ENCODE measurements around the gene ANKRD9. TPM values are rescaled to one million over a fixed set of nuclear protein-coding genes. Genes with fewer than 3 reads are reported as not detected.

Gene ANKRD9
- total and polyA plus RNA-seq, 10 of the 15 experiments (the other 5 are each of a cell fraction or from before 2014, with no cell fraction given), result 0.03 to 3.6 (median 0.49) TPM

DNA sequence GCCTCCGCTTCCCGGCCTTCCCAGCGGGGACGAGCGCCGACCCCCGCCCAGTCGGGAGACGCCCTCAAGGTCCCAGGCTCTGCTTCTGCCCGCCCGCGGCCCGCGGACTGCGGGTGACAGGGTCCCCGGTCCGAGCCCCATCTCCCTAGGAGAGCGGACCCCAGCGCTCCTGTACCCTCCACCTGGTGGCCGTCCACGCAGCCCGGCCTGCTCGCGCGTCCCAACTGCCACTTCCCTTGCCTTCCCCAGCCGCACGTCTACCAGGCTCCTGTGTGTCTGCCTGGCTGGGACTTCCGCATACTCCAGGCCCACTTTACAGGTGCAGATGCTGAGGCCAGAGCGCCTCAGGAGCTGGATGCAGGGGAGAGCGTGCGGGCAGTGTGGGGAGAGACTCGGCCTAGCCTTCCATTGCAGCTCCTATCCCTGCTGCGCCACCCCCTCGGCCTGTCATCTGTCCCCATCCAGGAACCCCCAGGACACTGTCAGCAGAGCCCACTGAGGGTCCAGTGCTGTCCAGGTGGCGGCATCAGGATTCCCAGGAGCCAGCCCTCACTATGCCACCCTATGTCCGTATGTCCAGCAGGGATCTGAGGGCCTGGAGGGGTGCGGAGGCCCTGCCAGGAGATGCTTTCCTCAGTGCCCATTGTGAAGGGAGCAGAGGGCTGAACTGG is 8.0 kb upstream of the ANKRD9 start:
- Histone ChIP-seq H2AFZ (ENCODE audit: control insufficient read depth, low read depth, low read length) (peak overlapping the region; percentile 85), H3K9me3 (replicated peaks; ENCODE audit: control insufficient read depth, insufficient read depth, low read length) (no peaks in the 10 kb centered on the region), H3K36me3 (ENCODE audit: control insufficient read depth in 2 of 2, insufficient read depth in 2 of 2, low read length in 1 of 2) (no peaks in the 10 kb centered on the region), H3K27me3 (replicated peaks in 1 of 2; ENCODE audit: control insufficient read depth in 2 of 2, insufficient read depth in 2 of 2, low read length in 1 of 2) (peaks cover 0 to 2% of the 10 kb centered on the region in 2 experiments; a peak in 1 of 4 replicates), H3K4me2 (ENCODE audit: control insufficient read depth, insufficient read depth) (peak overlapping the region; percentile 77), H4K20me1 (ENCODE audit: control insufficient read depth, insufficient read depth) (no peaks in the 10 kb centered on the region), H3K9ac (ENCODE audit: control insufficient read depth, insufficient read depth, low read length) (peak overlapping the region; percentile 56; the same call in 1 of the 2 replicates), H3K4me3 (peak overlapping the region; percentile 46; the same call in 1 of the 2 replicates), H3K79me2 (ENCODE audit: control insufficient read depth, insufficient read depth, low read length) (no peaks in the 10 kb centered on the region), H3K4me1 (ENCODE audit: control insufficient read depth, insufficient read depth, low read length) (no peaks in the 10 kb centered on the region), H3K27ac (ENCODE audit: control insufficient read depth, insufficient read depth) (no peak overlapping the region)
- ATAC-seq, result peak; percentile 31
- intact Hi-C loops (cut with micrococcal nuclease; ENCODE audit: unreplicated experiment), result loop anchor here (5.0 to 10.0 kb wide), 2 partner anchors 200 to 553 kb away; partner anchors contain the start of genes DYNC1H1 and ZNF839
- ChIA-PET SMC1A (ENCODE audit: uncharacterized antibody, unreplicated experiment) (interaction anchor here (1.2 to 1.5 kb wide), 2 partner anchors 79 to 200 kb away, joined by 5 to 6 read pairs; no protein-coding TSS in a partner anchor), POLR2A (no interaction called here), RAD21 (ENCODE audit: unreplicated experiment) (interaction anchor here (3.0 kb wide), 1 partner anchor 79 kb away, joined by 10 read pairs; no protein-coding TSS in a partner anchor), CTCF (interaction anchor here (1.0 to 2.8 kb wide), 5 partner anchors 8 to 200 kb away, joined by 3 to 15 read pairs (median 4); partner anchors contain the start of gene ANKRD9)
- WGBS (ENCODE audit: insufficient coverage, insufficient replicate concordance, low lambda C conversion rate, missing lambda C conversion rate), result 29% methylated on average over 32 of the region's 37 CpGs
- no peak for FAIRE-seq
- TF ChIP-seq, protein P1, sequence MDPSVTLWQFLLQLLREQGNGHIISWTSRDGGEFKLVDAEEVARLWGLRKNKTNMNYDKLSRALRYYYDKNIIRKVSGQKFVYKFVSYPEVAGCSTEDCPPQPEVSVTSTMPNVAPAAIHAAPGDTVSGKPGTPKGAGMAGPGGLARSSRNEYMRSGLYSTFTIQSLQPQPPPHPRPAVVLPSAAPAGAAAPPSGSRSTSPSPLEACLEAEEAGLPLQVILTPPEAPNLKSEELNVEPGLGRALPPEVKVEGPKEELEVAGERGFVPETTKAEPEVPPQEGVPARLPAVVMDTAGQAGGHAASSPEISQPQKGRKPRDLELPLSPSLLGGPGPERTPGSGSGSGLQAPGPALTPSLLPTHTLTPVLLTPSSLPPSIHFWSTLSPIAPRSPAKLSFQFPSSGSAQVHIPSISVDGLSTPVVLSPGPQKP (IDR thresholded peaks at IDR 0.05; ENCODE audit: low read depth, low read length), result no peak
- TF ChIP-seq IKZF1 (conservative IDR thresholded peaks at IDR 0.05), result 0 out of 2 replicates have a peak, but pooled peaks have one; percentile 5
- DNase-seq (ENCODE audit: low read depth, low spot score), result no peak
- in situ Hi-C loops (cut with MboI), result loop anchor here (5.0 to 10.0 kb wide), 2 partner anchors 75 to 553 kb away; partner anchors contain the start of gene DYNC1H1
- BruUV-seq (replicated peaks), result no TSS peak

Data from GM12878 (cell line).